Breast epithelium (tissue), 4 donors: Measurements from ENCODE around the gene EIF2S2. TPM values are rescaled to one million over a fixed set of nuclear protein-coding genes. Genes with fewer than 3 reads are reported as not detected.

ENCODE experiments used
- DNase-seq, 2 donors: peaks; one replicate each; pipeline ENCODE4 v3.0.0-alpha.2; 2019; ENCODE audit warnings: low spot score in 2 of 2
- H3K27ac ChIP-seq, 2 donors: fragments of 200-600 bp; sonication (generic) in 1 of 2; one replicate each; pipeline ENCODE4 v1.5.1; 2016 to 2019; ENCODE audit warnings: mild to moderate bottlenecking in 1 of 2
- H3K27me3 ChIP-seq, 2 donors: fragments of 200-600 bp; sonication (generic) in 1 of 2; one replicate each; pipeline versions ENCODE4 v1.5.1 to v1.6.0; 2017 to 2019; ENCODE audit warnings: control low read depth in 1 of 2, mild to moderate bottlenecking in 1 of 2
- H3K36me3 ChIP-seq: fragments of 200-600 bp; one replicate; pipeline ENCODE4 v1.5.1; 2019
- H3K4me1 ChIP-seq, 2 donors: fragments of 200-600 bp; sonication (generic); one replicate each; pipeline ENCODE4 v1.5.1; 2016 to 2019; ENCODE audit warnings: control low read depth in 1 of 2
- H3K4me3 ChIP-seq, 3 donors: fragments of 200-600 bp; sonication (generic); 1 replicate in 2 of 3; 2 replicates in 1 of 3; pipeline ENCODE4 v1.5.1; 2016 to 2019; ENCODE audit warnings: mild to moderate bottlenecking in 3 of 3, moderate library complexity in 2 of 3
- H3K9me3 ChIP-seq, 2 donors: fragments of 200-600 bp; sonication (generic) in 1 of 2; one replicate each; pipeline ENCODE4 v1.5.1; 2016 to 2019; ENCODE audit warnings: control low read depth in 1 of 2
- POLR2A ChIP-seq: fragments of 450-650 bp; IDR thresholded peaks from one replicate; pipeline ENCODE4 v1.6.1; 2016; ENCODE audit warnings: antibody characterized with exemption, mild to moderate bottlenecking, moderate library complexity
- POLR2AphosphoS5 ChIP-seq, 3 donors: sonication (generic); formaldehyde crosslinking; IDR thresholded peaks; one replicate each; pipeline ENCODE4 v1.6.1; 2017; ENCODE audit warnings: antibody characterized with exemption in 3 of 3
- intact Hi-C: fragments of 100-400 bp; cut with DNase I; formaldehyde crosslinking; loops from one replicate; pipeline ENCODE4 v1.15.1; 2023; ENCODE audit warnings: low total_unique reads
- total RNA-seq, 3 donors: library from RNA; depleted of rRNA; stranded (reverse); fragments of >200 nt; gene quantifications; one replicate each; pipeline ENCODE4 v1.1.0, GENCODE V29; 2016
- TF ChIP-seq, protein P1 (sequence below), 3 donors: fragments of 450-650 bp; IDR thresholded peaks; one replicate each; pipeline ENCODE4 v1.5.1; 2016 to 2017; ENCODE audit warnings: antibody characterized with exemption in 3 of 3, mild to moderate bottlenecking in 3 of 3, moderate library complexity in 3 of 3

The EIF2S2 gene
- total RNA-seq, 3 donors from 2014 or later = 45.6 to 55.4 (median 45.8) TPM

- Histone ChIP-seq H3K4me1 (no peaks in the 10 kb centered on the region), H3K9me3 (no peaks in the 10 kb centered on the region), H3K27me3 (no peaks in the 10 kb centered on the region), H3K4me3 (no peak overlapping the region), H3K27ac (no peak overlapping the region), H3K36me3 (peaks cover 18% of the 10 kb centered on the region)
- intact Hi-C loops = no loop called here
- no peak for TF ChIP-seq POLR2AphosphoS5 (IDR thresholded peaks at IDR 0.05)
- TF ChIP-seq, protein P1, sequence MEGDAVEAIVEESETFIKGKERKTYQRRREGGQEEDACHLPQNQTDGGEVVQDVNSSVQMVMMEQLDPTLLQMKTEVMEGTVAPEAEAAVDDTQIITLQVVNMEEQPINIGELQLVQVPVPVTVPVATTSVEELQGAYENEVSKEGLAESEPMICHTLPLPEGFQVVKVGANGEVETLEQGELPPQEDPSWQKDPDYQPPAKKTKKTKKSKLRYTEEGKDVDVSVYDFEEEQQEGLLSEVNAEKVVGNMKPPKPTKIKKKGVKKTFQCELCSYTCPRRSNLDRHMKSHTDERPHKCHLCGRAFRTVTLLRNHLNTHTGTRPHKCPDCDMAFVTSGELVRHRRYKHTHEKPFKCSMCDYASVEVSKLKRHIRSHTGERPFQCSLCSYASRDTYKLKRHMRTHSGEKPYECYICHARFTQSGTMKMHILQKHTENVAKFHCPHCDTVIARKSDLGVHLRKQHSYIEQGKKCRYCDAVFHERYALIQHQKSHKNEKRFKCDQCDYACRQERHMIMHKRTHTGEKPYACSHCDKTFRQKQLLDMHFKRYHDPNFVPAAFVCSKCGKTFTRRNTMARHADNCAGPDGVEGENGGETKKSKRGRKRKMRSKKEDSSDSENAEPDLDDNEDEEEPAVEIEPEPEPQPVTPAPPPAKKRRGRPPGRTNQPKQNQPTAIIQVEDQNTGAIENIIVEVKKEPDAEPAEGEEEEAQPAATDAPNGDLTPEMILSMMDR (IDR thresholded peaks at IDR 0.05) = no peak
- TF ChIP-seq POLR2A = no peak
- DNase-seq = no peak
These were observed 20.3 kb downstream of the EIF2S2 start for GRCh38 chr20:34091637-34092200.

- H3K4me3 ChIP-seq = no peak overlapping the region
- H3K4me1 ChIP-seq = no peaks in the 10 kb centered on the region
- no peak for TF ChIP-seq POLR2A
- TF ChIP-seq POLR2AphosphoS5 (IDR thresholded peaks at IDR 0.05) = no peak
- TF ChIP-seq, protein P1 (IDR thresholded peaks at IDR 0.05) = no peak
- no peak overlapping the region for H3K27ac ChIP-seq
- no peaks in the 10 kb centered on the region for H3K9me3 ChIP-seq
- H3K36me3 ChIP-seq = peaks cover 12% of the 10 kb centered on the region
- no peaks in the 10 kb centered on the region for H3K27me3 ChIP-seq
- intact Hi-C loops = no loop called here
- no peak for DNase-seq
These were observed 21.4 kb downstream of the EIF2S2 start for GRCh38 chr20:34090645-34091044.

- Histone ChIP-seq H3K27me3 (no peaks in the 10 kb centered on the region), H3K4me3 (no peak overlapping the region), H3K9me3 (no peaks in the 10 kb centered on the region), H3K36me3 (peaks cover 11% of the 10 kb centered on the region), H3K27ac (no peak overlapping the region), H3K4me1 (no peaks in the 10 kb centered on the region)
- intact Hi-C loops = no loop called here
- TF ChIP-seq POLR2A (no peak), POLR2AphosphoS5 (IDR thresholded peaks at IDR 0.05) (no peak)
- TF ChIP-seq, protein P1 (IDR thresholded peaks at IDR 0.05) = no peak
- no peak for DNase-seq
These were observed 22.2 kb downstream of the EIF2S2 start for GRCh38 chr20:34089655-34090345.

DNA sequence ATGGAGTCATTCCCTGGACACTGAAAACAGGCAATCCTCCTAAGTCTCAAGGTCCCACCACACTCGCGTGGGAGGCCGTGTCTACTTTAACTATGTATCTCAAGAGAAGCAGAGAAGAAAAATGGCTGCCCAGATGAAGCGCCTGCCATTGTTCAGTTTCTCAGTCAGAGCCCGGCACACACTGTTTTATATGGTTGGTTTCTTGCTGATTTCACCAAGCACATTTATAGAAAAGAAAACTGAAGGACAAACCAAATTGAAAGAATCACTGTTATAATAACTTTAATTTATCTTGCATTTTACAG, 22.9 kb downstream of the EIF2S2 start:
- H3K4me1 ChIP-seq = no peaks in the 10 kb centered on the region
- H3K36me3 ChIP-seq = peaks cover 11% of the 10 kb centered on the region
- H3K27me3 ChIP-seq = no peaks in the 10 kb centered on the region
- intact Hi-C loops = no loop called here
- no peak overlapping the region for H3K27ac ChIP-seq
- TF ChIP-seq, protein P1 (IDR thresholded peaks at IDR 0.05) = no peak
- H3K4me3 ChIP-seq = no peak overlapping the region
- no peaks in the 10 kb centered on the region for H3K9me3 ChIP-seq
- no peak for DNase-seq

DNA sequence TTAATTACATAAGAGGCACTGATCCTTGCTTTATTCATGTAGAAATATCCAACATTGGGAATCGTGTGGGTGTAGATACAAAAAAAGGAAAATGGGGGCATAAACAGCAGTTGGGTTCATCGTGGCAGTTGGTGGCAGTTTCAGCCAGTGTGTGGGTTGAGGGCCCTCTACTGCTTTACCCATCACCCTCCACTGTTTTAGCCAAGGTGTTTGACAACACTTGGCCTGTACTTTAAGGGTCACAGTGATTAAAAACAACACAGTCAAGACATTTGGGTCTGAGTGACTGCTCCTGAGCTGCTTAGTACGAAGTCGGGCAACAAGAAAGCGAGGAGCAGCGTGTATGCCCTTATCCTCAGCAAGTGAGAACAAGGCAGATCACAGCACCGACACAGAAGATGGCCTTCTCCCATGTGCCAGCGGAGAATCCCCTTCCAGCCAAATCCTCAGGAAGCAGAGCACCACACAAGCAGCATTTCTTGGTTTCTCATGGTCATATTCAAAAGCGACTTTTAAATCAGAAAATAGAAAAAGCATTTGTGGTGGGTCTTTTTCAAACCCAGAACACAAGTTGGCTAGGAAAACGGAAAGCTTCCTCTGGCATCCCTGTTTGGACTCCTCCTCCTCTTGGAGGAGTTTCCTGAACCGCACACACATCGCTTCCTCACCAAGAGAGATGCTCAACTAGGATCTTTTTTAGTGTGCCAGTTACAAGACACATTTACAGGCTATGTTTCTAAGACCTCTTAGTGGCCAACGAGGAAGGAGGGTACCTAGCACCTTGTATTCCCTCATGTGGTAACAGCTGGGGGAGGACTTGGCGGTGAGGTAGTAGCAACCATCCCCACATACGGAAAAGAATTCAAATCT, 23.5 kb downstream of the EIF2S2 start:
- H3K9me3 ChIP-seq = no peaks in the 10 kb centered on the region
- no peak for DNase-seq
- intact Hi-C loops = no loop called here
- H3K36me3 ChIP-seq = peaks cover 8% of the 10 kb centered on the region
- TF ChIP-seq POLR2A = no peak
- no peak for TF ChIP-seq POLR2AphosphoS5 (IDR thresholded peaks at IDR 0.05)
- TF ChIP-seq, protein P1 (IDR thresholded peaks at IDR 0.05) = no peak
- H3K4me1 ChIP-seq = no peaks in the 10 kb centered on the region
- no peak overlapping the region for H3K27ac ChIP-seq
- no peaks in the 10 kb centered on the region for H3K27me3 ChIP-seq
- H3K4me3 ChIP-seq = no peak overlapping the region
